T-helper 2 cell (primary cell): Measurements from ENCODE around the gene CCDC127.
A peak's percentile ranks its signal among the peaks of the same experiment; 100 is the strongest.

Source experiments
- DNase-seq, 5 experiments: peaks; one replicate each; pipeline versions ENCODE4 v3.0.0 to v3.0.0-alpha.2; 2012 to 2022

The CCDC127 gene

DNA sequence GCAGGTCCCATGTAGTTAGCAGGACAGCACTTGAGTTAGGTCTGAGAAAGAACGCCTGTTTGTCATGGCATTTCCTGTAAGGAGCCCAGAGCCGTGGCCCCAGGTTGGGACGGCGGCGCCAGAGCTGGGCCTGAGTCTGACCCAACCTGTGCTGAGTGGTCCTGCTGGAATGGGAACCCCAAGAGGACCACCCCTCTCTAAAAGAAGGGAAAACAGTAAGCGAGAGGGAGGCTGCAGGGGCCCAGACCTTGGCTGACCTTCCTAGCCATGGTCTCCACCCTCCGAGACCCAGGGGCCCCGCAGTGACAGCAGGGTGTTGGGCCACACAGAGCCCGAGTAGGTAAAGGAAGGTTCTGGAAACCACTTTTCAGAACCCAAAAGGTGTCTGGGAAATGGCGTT, 28.5 kb downstream of the CCDC127 start:
- no peak for DNase-seq

DNA sequence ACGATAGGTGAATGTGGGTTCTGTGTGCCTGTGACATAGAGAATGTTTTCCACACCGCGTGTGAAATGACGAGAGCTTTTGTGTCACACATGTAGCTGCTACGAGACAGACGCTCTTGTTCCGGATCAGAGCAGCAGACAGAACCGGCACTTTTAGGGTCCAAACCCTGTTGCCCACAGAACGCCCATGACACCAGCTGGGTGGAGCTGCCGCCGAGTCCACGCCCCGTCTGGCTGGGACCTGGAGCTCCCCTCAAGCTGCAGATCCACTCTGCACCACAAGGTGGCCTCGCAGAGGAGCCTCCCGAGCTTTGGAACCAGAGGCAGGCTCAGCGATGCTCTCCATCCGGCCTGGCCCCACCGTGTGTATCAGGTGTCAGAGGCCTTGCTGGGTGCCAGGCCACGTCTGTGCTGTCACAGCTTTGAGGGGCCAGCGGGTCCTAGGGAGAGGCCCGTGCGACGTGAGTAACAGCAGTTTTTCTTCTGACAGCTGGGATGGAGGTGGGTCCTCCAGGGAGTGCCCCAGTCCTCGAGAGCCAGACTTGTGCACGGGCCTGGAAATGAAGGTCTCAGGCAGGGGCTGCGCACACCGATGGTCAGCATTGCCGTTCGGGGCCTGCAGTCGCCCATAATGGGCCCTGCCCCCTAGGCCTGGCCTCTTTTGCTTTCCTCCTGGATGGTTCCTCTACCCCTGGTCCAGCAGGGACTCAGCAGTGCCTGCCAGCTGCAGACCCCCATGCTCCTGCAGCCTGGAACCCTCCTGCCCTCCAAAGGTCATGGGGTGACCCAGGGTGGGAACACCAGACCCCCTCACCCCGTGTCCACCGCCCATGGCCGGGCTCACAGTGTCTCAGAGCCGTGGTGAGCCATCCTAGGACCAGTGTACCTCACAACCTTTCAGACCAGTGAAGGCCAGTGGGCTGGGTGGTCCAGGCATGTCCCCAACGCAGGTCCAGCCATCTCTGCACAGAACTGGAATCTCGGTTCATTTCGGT, 29.2 kb downstream of the CCDC127 start:
- peak; percentile 64 to 88 (median 75) for DNase-seq

DNA sequence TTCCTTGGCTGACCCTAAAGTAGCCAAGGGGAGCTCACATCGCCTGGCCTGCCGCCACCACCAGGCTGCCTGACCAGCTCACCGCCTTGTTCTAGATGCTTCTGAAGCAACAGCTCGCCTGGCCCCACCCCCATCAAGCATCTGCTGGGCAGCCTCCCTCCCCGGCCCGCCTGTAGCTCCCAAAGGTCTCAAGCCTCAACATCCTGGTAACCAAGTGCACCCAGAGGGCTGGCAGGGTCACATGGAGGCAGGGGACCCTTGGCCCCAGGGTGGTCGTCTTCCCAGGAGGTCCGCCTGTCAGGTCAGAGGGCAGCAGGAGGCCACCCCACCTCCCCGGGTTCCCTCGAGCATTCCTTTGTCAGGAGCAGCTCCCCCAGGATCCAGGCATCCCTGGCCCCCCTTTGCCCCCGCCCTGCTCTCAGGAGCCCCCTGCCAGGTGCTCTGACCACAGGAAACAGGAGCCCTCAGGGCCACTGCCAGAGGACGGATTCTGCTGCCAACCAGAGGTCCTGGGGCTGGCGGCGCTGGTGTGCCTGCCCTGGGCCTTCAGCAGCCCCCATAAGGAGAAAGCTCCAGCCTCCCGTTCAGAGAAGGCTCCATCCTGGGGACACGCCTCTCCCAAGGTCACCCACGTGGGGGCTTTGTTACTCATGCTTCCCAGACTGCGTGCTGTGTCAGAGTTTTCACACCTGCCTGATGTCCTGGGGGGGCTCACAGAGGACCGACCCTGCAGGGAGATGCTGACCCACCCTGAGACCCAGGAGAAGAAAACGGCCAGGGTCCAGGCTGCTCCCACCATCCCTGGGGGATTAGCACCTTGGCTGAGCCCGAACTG, 30.1 kb downstream of the CCDC127 start:
- DNase-seq: no peak

DNA sequence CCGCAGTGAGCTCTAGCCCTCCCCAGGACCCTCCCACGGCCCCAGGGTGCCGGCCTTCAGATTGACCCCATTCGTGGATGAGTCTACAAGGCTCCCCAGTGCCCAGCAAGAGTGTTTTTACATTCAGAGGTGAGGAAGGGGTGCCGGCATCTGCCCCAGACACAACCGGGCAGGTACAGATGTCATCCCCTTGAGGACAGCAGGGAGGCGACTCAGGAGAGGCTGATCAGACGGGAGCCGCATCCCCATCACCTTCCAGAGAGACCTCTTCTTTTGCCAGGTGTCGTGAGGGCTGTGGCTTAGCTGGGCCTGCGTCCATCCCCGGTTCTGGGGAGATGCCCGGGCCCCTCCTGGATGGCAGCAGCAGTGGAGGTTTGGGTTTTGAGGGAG, 30.9 kb downstream of the CCDC127 start:
- DNase-seq: no peak

DNA sequence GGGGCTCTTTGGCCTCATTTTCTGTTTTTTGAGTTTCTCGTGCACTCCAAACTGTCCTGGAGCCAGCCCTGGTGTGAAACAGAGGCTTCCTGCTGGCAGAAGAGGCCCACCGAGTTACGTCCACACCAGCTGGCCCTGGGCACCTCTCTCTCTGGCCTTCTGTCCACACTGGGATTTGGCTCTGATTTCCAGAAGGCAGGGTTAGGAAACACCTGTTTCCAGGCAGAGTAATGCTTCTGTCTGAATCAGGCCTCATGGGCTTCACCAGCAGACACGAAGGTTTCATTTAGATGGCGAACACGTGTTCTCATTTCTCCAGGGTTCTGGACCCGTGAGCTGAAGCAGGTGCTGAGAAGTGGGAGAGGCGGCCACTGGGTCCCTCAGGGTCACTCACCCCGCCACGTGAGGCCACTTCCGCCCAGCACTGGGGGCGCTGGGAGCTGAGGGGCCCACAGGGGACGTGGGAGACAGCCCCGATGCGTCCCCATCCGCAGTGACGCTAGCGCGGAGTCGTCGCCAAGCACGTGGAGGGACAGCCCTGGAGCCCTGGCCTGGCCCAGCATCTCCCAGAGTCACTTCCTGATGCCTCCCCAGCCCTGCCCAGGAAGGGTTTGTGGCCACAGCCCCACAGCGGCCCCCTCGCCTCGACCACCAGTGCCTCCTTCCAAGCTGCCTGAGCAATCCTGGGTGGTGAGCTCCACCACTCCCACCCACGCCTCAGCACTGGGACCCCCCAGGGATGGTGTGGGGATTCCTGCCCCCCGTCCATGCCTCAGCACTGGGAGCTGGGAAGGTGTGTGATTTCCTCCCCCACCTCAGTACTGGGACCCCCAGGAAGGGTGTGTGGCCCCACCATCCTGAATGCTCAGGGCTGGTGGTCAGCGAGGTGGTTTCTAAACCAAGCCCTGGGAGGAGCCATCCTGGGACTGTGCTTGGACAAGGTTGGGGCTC, 31.6 kb downstream of the CCDC127 start:
- no peak for DNase-seq

DNA sequence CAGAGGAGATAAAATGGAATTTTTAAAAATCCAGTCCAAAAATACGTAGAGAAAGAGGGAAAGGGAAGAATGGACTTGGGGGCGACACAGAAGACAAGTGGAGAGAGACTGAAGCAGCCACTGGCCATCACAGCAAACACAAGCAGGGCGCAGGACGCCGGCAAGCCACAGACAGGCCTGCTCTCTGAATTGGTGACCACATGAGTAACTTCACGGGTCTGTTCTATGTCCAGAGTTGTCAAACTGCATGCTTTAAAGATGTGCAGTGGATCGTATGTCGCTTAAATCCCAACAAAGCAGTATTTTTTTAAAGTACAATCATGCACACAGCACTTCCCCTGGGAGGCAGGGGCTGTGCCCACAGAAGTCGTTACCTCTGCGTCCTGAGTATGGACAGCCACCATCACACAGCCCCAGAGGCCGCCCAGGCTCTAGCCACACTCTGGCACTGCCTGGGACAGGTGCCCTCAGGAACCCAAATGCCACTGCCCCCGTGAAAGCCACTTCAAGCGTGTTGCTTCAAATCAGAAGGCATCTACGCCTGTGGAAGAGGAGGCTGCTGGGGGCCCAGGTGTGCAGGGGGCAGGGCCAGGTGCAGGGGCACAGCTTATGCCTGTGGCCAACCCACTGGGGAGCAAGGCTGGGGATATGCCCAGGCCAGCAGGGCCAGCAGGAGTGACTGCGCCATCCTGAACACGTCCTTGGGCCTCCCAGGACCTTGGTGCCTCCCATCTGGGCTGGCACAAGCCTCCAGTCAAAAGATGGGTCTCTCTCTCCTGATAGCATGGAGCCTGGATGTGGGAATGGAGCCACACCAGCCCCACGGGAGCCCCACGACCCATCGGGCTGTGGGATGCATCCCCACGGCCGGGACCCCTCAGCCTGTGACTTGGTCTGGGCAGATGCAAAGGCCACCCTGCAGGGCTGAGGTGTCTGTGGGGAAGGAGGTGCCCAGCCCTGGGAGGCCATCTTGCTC, 32.6 kb downstream of the CCDC127 start:
- no peak for DNase-seq

DNA sequence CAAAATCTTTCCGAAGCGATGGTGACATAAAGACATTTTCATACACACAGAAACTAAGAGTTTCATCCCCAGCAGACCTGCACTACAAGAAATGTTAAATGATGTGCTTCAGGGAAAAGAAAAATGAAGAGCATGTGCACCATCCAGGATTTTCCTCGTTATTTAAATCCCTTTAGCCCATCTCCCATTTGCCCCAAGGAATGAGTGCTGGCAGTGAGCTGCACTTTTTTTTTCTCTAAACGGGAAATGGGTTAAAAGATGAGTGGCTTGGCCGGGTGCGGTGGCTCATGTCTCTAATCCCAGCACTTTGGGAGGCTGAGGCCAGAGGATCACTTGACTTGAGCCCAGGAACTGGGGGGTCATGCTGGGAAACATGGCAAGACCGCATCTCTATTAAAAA, 33.5 kb downstream of the CCDC127 start:
- DNase-seq: no peak

DNA sequence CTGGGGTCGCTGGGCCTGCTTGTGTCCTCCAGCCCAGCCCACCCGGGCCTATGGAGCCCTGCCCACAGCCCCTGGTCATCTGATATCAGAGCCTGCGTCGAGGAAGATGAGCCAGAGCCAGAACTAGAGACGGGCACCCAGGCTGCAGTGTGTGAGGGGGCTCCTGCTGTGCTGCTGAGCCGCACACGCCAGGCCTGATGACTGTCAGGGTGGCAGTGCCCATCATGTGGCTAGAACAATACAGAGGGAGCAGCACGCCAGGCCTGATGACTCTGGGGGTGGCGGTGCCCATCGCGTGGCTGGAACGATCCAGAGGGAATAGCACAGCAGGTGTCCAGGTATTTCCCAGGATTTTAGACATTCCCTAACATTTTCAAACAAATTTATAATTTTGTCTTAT, 35.8 kb downstream of the CCDC127 start:
- DNase-seq: no peak

DNA sequence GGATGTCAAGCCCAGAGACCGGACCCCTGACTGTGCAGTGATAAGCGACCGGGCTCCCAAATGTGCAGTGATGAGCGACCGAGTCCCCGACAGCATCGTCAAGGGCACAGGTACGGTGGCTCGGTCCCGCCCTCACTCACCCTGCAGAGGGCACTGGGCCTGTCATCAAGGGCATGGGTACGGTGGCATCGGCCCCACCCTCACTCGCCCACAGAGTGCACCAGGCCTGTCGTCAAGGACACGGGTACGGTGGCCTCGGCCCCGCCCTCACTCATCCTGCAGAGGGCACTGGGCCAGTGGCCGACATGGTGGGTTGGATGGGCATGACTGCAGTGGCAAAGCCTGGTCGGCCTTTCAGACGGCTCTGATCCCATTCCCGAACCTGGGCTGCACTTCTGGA, 36.4 kb downstream of the CCDC127 start:
- no peak for DNase-seq

DNA sequence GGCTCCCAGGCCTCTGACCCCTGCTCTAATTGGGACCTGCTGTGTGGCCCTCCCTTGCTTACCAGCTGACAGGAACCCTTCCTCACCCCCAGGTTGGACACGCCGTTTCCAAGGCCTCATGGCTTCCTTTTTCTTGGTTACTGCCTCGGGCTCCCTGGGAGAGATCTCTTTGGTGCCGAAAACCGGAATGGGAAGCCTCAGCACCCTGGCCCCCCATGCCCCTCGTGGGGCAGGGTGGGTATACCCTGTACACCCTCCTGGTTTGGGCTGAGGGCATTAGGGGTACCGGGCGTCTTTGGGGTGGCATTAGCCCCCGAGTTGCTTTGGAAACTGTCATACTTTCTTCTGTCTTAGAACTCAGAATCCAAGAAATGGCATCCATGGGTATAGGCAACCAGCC, 36.8 kb downstream of the CCDC127 start:
- DNase-seq: no peak

DNA sequence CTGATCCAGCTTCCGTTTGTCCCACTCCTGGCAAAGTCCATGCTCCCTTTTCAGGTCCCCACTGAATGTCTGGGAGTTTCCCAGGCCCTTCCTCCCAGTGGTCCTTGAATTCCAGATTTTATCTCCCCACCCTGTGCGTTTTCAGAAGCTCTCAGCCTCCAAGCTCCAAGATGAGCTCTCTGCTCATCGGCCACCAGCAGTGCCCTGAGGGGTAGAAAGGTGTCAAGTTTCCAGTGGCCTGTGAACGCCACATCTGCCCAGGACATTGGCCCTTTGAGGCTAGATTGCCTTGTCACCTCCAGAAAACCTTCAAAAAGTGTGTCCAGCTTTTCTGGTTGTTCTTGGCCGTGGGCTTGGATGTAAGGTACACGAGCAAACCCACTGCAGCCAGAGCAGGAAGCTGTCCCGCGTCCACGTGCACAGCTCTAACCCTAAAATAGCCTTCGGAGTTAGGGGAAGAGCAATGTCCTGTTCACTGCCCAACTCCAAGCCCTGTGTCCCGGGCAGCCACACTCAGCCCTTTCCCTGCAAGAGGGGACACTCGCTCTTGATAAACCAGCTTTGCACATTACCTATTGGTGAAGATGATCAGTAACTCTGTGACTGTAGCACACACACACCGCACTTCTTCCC, 37.6 kb downstream of the CCDC127 start:
- no peak for DNase-seq

DNA sequence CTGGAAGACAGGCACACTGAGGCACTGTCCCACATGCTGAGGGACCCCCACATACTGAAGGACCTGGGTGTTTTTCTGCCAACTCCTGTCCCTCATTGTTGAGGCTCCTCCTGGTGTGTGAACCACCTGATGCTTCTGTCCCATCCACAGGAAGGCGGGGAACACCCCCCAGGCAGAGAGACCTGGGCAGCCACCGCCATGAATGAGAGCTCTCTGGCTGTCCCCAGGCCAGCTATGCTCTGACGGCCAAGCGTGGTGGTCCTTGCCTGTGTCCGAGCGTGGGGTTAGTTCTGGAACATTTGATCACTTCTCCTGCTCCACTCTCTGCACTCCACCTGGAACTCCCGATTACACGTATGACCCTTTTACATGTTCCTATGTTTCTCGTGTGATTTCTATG, 38.6 kb downstream of the CCDC127 start:
- no peak for DNase-seq

DNA sequence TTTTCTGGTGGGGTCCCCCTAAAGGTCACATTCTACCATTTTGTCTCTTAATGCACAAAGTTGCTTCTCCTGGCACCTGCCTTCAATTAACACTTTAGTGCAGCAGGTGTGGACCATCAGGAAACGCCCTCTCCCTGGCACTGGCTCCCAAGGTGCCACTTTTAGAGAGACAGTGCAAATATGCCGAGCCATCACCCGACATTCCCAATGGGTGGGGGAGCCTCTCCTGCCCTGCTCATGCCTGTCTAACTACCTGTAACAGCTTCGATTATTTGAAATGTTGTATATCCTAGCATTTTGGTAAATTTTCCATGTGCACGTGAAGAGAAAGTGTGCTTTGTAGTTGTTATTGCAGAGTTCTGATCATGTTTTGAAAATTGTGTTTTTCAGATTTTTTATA, 39.8 kb downstream of the CCDC127 start:
- DNase-seq: no peak

DNA sequence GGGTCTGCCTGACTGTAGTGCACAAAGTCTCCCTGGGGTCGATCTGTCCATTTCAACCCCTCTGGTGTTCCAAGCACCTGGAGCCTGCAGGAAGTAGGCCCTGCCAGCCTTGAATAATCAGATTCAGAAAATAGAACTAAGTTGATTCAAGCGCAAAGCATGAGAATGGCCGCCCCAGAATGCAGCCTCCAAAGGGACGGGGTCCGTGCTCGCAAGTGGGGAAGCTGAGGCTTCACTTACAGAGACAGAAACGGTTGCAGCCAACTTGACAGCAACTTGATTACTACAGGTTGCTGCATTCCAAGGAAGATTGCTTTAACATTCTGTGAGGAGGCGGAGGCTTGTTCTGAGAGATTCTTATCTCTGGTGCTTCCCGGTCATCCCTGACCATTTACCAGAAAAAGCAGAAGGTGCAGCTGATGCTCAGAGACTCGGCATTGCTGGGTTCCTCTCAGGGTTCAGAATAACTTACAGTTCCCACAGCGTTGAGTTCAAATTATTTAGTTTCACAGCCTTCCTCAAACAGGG, 41.6 kb downstream of the CCDC127 start:
- DNase-seq: no peak

DNA sequence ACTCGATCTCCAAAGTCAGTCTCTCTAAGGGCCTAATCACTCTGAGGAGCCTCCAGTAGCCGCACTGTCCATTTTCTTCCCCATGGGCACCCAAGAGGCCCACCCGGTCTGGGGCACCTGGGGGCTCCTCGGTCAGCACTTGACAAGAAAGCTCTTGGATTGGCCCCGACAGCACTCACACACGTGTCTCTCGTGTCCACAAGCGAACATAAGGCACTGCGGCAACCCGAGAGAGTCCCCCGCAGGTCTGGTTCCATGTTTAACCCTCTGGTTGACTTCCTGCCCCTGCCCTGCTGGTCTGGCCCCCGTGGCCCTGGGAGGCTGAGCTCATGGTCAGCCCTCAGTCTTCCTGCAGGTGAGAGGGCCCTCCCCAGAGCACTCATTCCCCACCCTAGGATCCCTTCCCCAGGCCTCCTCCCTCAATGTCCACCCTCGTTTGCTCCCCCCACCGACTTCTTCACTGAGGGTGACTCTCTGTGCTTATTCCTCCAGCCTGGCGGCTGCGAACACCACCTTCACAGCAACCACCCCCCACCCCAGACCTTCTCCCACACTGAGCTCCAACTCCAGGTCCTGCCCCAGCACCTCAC, 43.0 kb downstream of the CCDC127 start:
- DNase-seq: no peak

DNA sequence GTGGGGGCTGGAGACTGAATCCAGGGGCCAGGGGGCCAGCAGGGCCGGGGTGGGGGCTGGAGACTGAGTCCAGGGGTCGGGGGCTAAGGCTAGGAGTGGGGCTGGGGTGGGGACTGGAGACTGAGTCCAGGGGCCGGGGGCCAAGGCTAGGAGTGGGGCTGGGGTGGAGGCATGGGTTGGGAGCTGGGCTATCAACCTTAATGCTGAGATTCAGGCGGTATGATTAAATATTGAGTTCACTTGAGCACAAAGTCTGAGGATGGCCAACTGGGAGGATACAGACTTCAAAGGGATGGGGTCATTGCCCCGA, 43.7 kb downstream of the CCDC127 start:
- no peak for DNase-seq

DNA sequence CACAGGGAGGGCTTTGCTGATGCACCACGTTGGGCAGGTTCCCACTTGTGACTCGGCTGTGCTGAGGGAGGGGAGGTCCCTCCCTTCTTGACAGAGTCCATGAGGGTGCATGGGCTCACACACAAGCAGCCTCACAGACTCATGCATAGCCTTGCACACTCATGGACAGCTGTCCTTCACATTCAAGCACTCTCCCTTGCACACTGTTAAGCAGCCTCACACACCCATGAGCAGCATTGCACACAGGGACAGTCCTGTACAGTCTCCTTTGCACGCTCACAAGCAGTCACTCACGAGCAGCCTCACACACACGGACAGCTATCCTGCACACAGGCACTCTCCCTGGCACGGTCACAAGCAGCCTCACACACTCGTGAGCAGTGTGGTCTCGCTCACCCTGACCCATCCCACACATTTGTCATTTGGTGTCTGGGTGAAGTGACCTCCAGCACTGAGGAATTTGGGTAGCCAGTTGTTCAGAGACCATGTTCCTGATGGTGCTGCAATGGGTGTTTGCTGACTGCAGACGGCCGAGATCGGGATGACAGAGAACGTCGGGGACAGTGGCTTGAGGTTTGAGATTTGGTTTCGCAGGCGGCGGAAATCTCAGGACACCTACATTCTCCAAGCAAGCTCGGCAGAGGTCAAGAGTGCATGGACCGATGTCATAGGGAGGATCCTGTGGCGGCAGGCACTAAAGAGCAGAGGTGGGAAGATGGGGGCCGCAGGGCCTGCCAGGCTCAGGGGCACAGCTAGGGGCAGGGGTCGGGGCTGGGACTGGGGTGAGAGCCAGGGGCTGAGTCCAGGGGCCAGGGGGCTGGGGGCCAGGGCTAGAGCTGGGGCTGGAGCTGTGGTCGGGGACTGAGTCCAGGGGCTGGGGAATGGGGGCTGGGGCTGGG, 44.3 kb downstream of the CCDC127 start:
- DNase-seq: no peak

DNA sequence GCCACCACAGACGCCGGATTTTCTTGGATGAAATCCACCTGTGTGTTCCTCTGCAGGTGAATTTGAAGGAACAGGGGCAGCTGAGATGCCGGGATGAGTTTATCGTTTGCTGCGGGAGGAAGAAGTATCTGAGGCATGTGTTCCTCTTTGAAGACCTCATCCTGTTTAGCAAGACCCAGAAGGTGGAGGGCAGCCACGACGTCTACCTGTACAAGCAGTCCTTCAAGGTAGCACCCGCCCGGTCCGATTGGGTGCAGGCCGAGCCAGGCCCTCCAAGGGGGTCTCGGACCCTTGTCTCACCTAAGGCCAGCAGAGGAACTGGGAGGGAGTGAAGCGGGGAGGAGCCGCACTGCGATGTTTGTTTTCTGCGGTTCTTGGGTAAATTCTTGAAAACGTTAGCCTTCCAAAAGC, 45.1 kb downstream of the CCDC127 start:
- DNase-seq: no peak

DNA sequence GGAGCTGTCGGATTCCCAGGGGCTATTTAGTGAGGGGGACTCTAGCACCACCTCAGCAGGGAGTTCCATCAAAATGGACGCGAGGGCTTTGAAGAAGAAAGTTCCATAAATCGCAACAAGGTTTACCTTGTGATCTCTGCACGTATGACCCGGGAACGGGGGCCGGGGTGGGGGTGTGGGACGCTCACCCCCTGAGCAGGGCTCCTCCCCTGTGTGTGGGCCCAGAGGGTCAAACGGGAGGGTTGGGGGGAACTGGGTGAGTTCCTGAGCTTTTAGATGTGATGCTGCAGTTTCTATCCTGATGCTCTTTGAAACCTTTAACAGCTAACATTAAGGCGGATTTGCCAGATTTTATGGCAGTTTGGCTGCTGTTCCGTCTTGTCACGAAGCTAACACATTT, 45.5 kb downstream of the CCDC127 start:
- DNase-seq: no peak
